Esophagus squamous epithelium (tissue), 5 donors: ENCODE data around the gene ASTL. TPM values are rescaled to one million over a fixed set of nuclear protein-coding genes. Genes with fewer than 3 reads are reported as not detected.

ENCODE experiments used
- DNase-seq: peaks from one replicate; lab custom pipeline; 2025; lab: John Stamatoyannopoulos, UW
- H3K27ac ChIP-seq, 4 donors: fragments of 200-600 bp; sonication (generic); one replicate each; pipeline ENCODE4 v1.5.1; 2016 to 2019; ENCODE audit warnings: mild to moderate bottlenecking in 1 of 4
- H3K27me3 ChIP-seq, 4 donors: fragments of 200-600 bp; sonication (generic); 1 replicate in 3 of 4; 2 replicates in 1 of 4; pipeline versions ENCODE4 v1.5.1 to v1.6.0; 2017 to 2021; ENCODE audit warnings: antibody characterized with exemption in 1 of 4
- H3K36me3 ChIP-seq, 3 donors: fragments of 200-600 bp; sonication (generic); one replicate each; pipeline ENCODE4 v1.5.1; 2016 to 2019
- H3K4me1 ChIP-seq, 3 donors: fragments of 200-600 bp; sonication (generic); one replicate each; pipeline ENCODE4 v1.5.1; 2017 to 2019
- H3K4me3 ChIP-seq, 4 donors: fragments of 200-600 bp; sonication (generic); 1 replicate in 3 of 4; 2 replicates in 1 of 4; pipeline ENCODE4 v1.5.1; 2016 to 2019; ENCODE audit warnings: mild to moderate bottlenecking in 2 of 4, moderate library complexity in 1 of 4
- H3K9me3 ChIP-seq, 3 donors: fragments of 200-600 bp; sonication (generic); one replicate each; pipeline ENCODE4 v1.5.1; 2016 to 2019
- CTCF ChIP-seq, 6 experiments: fragments of 450-650 bp in 4 of 6; fragments of 200-600 bp in 2 of 6; sonication (generic) in 2 of 6; IDR thresholded peaks; one replicate each; pipeline ENCODE4 v1.5.1; 2016 to 2019; ENCODE audit warnings: antibody characterized with exemption in 6 of 6, mild to moderate bottlenecking in 4 of 6, moderate library complexity in 4 of 6
- POLR2A ChIP-seq, 4 donors: fragments of 450-650 bp; IDR thresholded peaks; one replicate each; pipeline ENCODE4 v1.6.1; 2017; ENCODE audit warnings: antibody characterized with exemption in 4 of 4, mild to moderate bottlenecking in 4 of 4, moderate library complexity in 3 of 4
- WGBS, 2 donors: methylation state at CpG; one replicate each; pipeline ENCODE4 v1.1.5; 2018; 5-methylcytosine and 5-hydroxymethylcytosine counted together
- intact Hi-C: fragments of 100-400 bp; cut with DNase I; formaldehyde crosslinking; loops from one replicate; pipeline ENCODE4 v1.15.0; 2022
- total RNA-seq, 4 donors: library from RNA; depleted of rRNA; stranded (reverse); fragments of >200 nt; gene quantifications; one replicate each; pipeline ENCODE4 v1.1.0, GENCODE V29; 2016
- donor health status: DM: yes; HTN: yes; CAD: no.

Gene ASTL
- total RNA-seq, 4 donors from 2014 or later = 0.30 to 0.53 TPM; not detected in 2

DNA sequence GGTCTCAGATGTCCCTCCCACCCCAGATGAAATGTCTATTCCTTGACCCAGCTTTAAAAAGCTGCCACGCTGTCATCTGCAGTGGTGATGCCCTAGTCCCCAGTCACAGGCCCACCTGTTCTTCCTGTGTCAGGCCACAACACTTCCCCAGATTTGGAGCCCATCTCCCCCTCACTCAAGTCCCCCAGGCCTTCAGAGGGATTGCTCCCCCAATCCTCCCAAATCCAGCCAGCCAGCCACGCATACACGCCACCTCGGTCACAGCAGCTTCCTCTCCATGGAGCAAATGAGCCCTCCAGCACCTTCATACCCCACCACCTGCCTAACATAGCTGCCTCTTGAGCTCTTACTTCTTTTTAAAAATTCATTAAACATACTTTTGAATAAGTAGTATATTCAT is 7.8 kb downstream of the ASTL start:
- 88 to 97% methylated on average over 4 of the region's 4 CpGs for WGBS, 2 donors
- intact Hi-C loops = no loop called here
- Histone ChIP-seq H3K9me3 (no peaks in the 10 kb centered on the region), H3K36me3 (no peaks in the 10 kb centered on the region), H3K27ac (no peak overlapping the region), H3K4me3 (no peak overlapping the region), H3K4me1 (no peaks in the 10 kb centered on the region), H3K27me3 (peaks cover 0 to 19% (median 0%) of the 10 kb centered on the region in 4 donors)
- no peak for TF ChIP-seq CTCF (IDR thresholded peaks at IDR 0.05)
- no peak for TF ChIP-seq POLR2A (IDR thresholded peaks at IDR 0.05)
- no peak for DNase-seq

DNA sequence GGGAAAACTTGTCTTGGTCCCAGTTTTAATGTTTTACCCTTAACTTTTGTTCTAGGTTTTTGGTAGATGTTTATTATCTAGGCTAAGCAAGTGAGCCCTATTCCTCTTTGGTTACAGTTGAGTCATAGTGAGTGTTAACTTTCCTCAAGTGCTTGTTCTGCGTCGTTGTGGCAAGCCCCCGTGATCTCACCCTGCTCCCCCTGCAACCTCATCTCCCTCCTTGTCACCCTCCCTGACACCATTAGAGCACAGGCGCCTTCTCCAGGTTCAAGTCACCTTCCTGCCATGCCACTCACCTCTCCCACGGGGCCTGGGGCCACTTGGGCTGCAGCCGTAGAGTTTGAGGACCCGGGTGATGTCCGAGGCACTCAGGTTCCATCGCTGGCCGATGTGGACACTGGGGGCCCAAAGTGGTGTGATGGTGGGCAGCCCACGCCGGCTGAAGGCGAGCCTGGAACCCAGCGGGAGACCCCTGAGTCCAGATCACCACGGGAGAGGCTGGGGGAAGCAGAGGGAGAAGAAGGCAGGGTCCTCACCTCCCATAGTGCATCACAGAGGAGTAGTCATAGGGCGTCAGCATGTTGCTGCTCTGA is 8.7 kb downstream of the ASTL start:
- 66 to 83% methylated on average over 6 to 9 of the region's 16 CpGs for WGBS, 2 donors
- H3K36me3 ChIP-seq = no peaks in the 10 kb centered on the region
- TF ChIP-seq CTCF (IDR thresholded peaks at IDR 0.05) = no peak
- TF ChIP-seq POLR2A (IDR thresholded peaks at IDR 0.05) = no peak
- no peaks in the 10 kb centered on the region for H3K9me3 ChIP-seq
- no peaks in the 10 kb centered on the region for H3K4me1 ChIP-seq
- no peak for DNase-seq
- H3K4me3 ChIP-seq = no peak overlapping the region
- intact Hi-C loops = no loop called here
- H3K27ac ChIP-seq = no peak overlapping the region
- H3K27me3 ChIP-seq = peaks cover 0 to 27% (median 0%) of the 10 kb centered on the region in 4 donors

DNA sequence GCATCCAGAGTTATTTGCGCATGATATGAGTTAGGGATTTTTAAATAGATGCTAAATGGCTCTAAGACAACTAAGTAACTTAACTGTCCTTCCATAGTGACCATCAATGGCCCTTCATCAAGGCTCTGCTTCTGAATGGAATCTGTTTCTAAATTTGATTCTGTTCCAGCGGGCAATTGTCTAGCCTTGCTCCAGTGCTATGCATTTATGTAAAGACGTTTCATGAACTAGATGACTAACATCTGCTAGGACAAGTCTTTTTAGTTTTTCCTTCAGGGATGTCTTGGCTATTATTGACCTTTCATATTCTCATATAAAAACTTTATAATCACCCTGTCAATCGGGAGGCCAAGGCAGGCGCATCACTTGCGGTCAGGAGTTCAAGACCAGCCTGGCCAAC is 9.8 kb downstream of the ASTL start:
- WGBS, 2 donors = 71 to 72% methylated on average over 6 of the region's 6 CpGs
- Histone ChIP-seq H3K36me3 (no peaks in the 10 kb centered on the region), H3K4me3 (no peak overlapping the region), H3K27ac (no peak overlapping the region), H3K27me3 (peaks cover 0 to 20% (median 0%) of the 10 kb centered on the region in 4 donors), H3K4me1 (no peaks in the 10 kb centered on the region), H3K9me3 (no peaks in the 10 kb centered on the region)
- intact Hi-C loops = no loop called here
- no peak for TF ChIP-seq CTCF (IDR thresholded peaks at IDR 0.05)
- TF ChIP-seq POLR2A (IDR thresholded peaks at IDR 0.05) = no peak
- DNase-seq = no peak

DNA sequence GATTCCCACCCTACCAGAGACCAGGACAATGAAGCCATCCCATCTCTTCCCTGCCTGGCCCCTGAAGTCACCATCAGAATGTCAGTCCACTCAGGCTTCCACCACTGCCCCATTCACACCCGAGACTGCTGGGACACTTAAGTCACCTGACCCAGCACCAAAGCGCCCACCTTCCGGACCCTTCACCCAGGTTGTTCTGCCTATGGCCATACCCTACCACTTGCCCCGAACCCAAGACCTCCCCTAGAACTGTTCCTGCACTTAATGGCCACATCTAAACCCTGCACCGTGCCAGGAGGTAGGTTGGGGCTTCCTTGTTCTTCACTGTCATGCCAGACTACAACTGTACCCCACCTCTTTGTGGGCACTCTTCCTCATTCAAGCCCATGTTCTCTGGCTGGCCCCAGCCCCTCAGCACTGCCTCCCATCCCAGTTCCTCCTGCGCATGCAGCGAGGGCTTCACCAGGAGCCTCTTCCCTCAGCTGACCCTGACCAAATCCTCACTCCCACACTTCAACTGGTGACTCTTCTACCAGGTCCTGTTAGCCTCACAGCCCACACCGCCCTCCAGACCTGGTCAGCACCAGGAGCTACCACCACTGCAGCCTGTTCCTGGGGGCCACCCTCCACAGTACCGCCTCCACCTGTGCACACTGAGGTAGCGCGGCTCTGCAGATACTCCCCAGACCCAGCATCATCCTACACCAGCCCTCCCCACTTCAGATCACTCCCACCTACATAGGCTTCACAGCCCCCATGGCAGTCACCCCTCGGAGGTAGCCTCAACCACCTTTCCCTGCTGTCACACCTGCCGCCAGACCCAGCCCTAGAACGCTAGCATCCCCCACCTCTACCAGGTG is 13.7 kb downstream of the ASTL start:
- TF ChIP-seq CTCF (IDR thresholded peaks at IDR 0.05) (no peak), POLR2A (IDR thresholded peaks at IDR 0.05) (no peak)

GRCh38 chr2:96123936-96124335 is 14.4 kb downstream of the ASTL start:
- 91% methylated on average over 6 of the region's 11 CpGs; no CpG with 5 or more reads in 1 of the 2 donors for WGBS, 2 donors
- no peaks in the 10 kb centered on the region for H3K4me1 ChIP-seq
- no peaks in the 10 kb centered on the region for H3K9me3 ChIP-seq
- peaks cover 0 to 58% (median 3%) of the 10 kb centered on the region in 4 donors for H3K27me3 ChIP-seq
- TF ChIP-seq CTCF (IDR thresholded peaks at IDR 0.05) (no peak), POLR2A (IDR thresholded peaks at IDR 0.05) (no peak)
- H3K27ac ChIP-seq = no peak overlapping the region
- no peak overlapping the region for H3K4me3 ChIP-seq
- intact Hi-C loops = no loop called here
- no peaks in the 10 kb centered on the region for H3K36me3 ChIP-seq
- DNase-seq = no peak

More for the DNA sequence above, 13.7 kb downstream of the ASTL start:
- H3K4me3 ChIP-seq = no peak overlapping the region
- H3K36me3 ChIP-seq = no peaks in the 10 kb centered on the region
- H3K9me3 ChIP-seq = no peaks in the 10 kb centered on the region
- intact Hi-C loops = no loop called here
- H3K4me1 ChIP-seq = no peaks in the 10 kb centered on the region
- no peak overlapping the region for H3K27ac ChIP-seq
- DNase-seq = no peak
- 82 to 94% methylated on average over 10 to 12 of the region's 14 CpGs for WGBS, 2 donors
- H3K27me3 ChIP-seq = peaks cover 0 to 51% (median 3%) of the 10 kb centered on the region in 4 donors
